Stomach (tissue), 9 donors: ENCODE data around the gene FANCC. TPM values are rescaled to one million over a fixed set of nuclear protein-coding genes. Genes with fewer than 3 reads are reported as not detected.
A peak's percentile ranks its signal among the peaks of the same experiment; 100 is the strongest.

ENCODE experiments used
- DNase-seq, 2 donors: peaks; one replicate each; pipeline versions ENCODE4 v3.0.0 to v3.0.0-alpha.2; 2013 to 2019
- H3K27ac ChIP-seq, 5 donors: fragments of 200-600 bp in 4 of 5; sonication (generic) in 4 of 5; one replicate each; pipeline ENCODE4 v1.5.1; 2013 to 2019; ENCODE audit warnings: mild to moderate bottlenecking in 1 of 5, moderate library complexity in 1 of 5
- H3K27me3 ChIP-seq, 3 donors: fragments of 200-600 bp; sonication (generic); one replicate each; pipeline ENCODE4 v1.5.1; 2017 to 2019; ENCODE audit warnings: mixed run types in 1 of 3
- H3K36me3 ChIP-seq, 4 donors: fragments of 200-600 bp; sonication (generic); 1 replicate in 3 of 4; 2 replicates in 1 of 4; pipeline ENCODE4 v1.5.1; 2016 to 2019
- H3K4me1 ChIP-seq, 4 donors: fragments of 200-600 bp; sonication (generic); one replicate each; pipeline ENCODE4 v1.5.1; 2016 to 2019
- H3K4me3 ChIP-seq, 4 donors: fragments of 200-600 bp; sonication (generic) in 3 of 4; one replicate each; pipeline ENCODE4 v1.5.1; 2016 to 2019; ENCODE audit warnings: mild to moderate bottlenecking in 1 of 4
- H3K9me3 ChIP-seq, 4 donors: fragments of 200-600 bp; sonication (generic); one replicate each; pipeline ENCODE4 v1.5.1; 2016 to 2019
- EP300 ChIP-seq: sonication (generic); formaldehyde crosslinking; IDR thresholded peaks from one replicate; pipeline ENCODE4 v1.6.1; 2017; ENCODE audit warnings: antibody characterized with exemption
- POLR2A ChIP-seq, 4 donors: fragments of 450-650 bp; IDR thresholded peaks; one replicate each; pipeline ENCODE4 v1.6.1; 2016; ENCODE audit warnings: antibody characterized with exemption in 4 of 4, control low read depth in 2 of 4, mild to moderate bottlenecking in 1 of 4, moderate library complexity in 1 of 4
- POLR2AphosphoS5 ChIP-seq, 3 donors: sonication (generic); formaldehyde crosslinking; IDR thresholded peaks; one replicate each; pipeline ENCODE4 v1.6.1; 2016; ENCODE audit warnings: antibody characterized with exemption in 3 of 3
- WGBS, 5 donors: extraction: QIAGEN DNeasy Blood & Tissue Kit in 3 of 5; methylation state at CpG; one replicate each; pipeline versions ENCODE4 v1.1.5 to v1.1.7; 2013 to 2018; 5-methylcytosine and 5-hydroxymethylcytosine counted together
- intact Hi-C: fragments of 100-400 bp; cut with DNase I; formaldehyde crosslinking; loops from one replicate; pipeline ENCODE4 v1.15.1; 2023; ENCODE audit warnings: low total_unique reads
- polyA plus RNA-seq, 3 donors: library from polyadenylated mRNA; stranded (reverse); fragments of 200-250 nt; gene quantifications; one replicate each; pipeline ENCODE4 v1.2.3, GENCODE V29; 2013
- total RNA-seq, 5 donors: library from RNA; depleted of rRNA; stranded (reverse); fragments of >200 nt; gene quantifications; one replicate each; pipeline versions ENCODE4 v1.1.0 to v1.2.3, GENCODE V29; 2014 to 2016
- TF ChIP-seq, protein P1 (sequence below), 7 experiments: fragments of 450-650 bp in 4 of 7; fragments of 200-600 bp in 3 of 7; sonication (generic) in 3 of 7; IDR thresholded peaks; one replicate each; pipeline ENCODE4 v1.5.1; 2016 to 2019; ENCODE audit warnings: antibody characterized with exemption in 7 of 7, control low read depth in 2 of 7, mild to moderate bottlenecking in 1 of 7
- donor health status: healthy with polysubstance abuse.
- donor health status: Bipolar disorder and iron deficiency.
- donor health status: healthy.

FANCC gene
- total and polyA plus RNA-seq, 8 donors: 3.1 to 24.5 (median 7.1) TPM

DNA sequence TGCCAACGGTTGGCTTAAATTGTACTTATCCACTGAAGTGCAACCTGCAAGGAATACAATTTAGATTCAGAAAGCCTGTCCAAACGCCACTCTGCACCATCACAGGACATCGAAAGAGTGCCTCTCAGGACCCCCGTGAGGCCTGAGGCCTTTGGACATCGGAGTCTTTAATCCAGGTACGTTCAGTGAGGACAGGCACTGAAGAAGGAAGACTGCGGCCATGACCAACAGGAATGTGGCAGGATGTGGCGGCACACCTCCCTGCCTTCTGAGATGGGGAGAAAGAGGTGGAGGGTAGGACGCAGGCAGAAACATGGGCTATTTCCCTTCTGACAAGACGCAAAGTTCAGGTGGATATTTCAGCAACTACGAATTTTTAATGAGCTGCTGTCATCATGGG is 205.8 kb downstream of the FANCC start:
- intact Hi-C loops: no loop called here

DNA sequence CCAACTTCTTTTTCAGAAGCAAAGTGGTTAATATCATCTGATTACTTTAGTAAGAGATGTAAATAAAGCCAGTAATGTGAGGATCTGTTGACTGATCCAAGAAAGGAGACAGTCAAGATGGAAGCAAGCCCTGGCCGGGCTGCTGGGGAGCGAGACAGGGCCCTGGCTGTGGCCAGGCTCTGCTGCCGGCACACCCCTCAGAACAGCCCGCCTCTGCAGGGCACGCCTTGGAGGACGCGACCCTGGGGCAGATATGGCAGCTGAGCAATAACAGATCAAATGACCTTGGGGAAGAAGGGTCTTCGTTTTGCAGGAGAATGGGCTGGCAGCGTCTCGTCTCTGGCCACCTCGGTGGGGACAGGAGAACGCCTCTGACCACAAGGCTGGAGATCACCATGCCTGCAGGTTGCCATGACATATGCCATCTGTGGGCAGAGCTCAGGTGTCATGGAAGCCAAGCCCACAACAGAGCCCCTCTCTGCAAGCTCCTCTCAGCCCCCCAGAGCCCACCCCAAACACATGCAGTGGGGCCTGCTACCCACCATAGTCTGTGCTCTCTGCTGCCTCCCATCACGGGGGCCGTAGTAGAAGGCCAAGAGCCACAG is 206.5 kb downstream of the FANCC start:
- peaks cover 25 to 66% (median 59%) of the 10 kb centered on the region in 4 donors for H3K36me3 ChIP-seq
- no peaks in the 10 kb centered on the region for H3K9me3 ChIP-seq
- intact Hi-C loops: no loop called here
- H3K27me3 ChIP-seq: no peaks in the 10 kb centered on the region
- TF ChIP-seq EP300: no peak
- no peak for TF ChIP-seq POLR2AphosphoS5 (IDR thresholded peaks at IDR 0.05)
- no peak for TF ChIP-seq POLR2A (IDR thresholded peaks at IDR 0.05)
- TF ChIP-seq, protein P1, sequence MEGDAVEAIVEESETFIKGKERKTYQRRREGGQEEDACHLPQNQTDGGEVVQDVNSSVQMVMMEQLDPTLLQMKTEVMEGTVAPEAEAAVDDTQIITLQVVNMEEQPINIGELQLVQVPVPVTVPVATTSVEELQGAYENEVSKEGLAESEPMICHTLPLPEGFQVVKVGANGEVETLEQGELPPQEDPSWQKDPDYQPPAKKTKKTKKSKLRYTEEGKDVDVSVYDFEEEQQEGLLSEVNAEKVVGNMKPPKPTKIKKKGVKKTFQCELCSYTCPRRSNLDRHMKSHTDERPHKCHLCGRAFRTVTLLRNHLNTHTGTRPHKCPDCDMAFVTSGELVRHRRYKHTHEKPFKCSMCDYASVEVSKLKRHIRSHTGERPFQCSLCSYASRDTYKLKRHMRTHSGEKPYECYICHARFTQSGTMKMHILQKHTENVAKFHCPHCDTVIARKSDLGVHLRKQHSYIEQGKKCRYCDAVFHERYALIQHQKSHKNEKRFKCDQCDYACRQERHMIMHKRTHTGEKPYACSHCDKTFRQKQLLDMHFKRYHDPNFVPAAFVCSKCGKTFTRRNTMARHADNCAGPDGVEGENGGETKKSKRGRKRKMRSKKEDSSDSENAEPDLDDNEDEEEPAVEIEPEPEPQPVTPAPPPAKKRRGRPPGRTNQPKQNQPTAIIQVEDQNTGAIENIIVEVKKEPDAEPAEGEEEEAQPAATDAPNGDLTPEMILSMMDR (IDR thresholded peaks at IDR 0.05): no peak
- no peak for DNase-seq
- WGBS, 5 donors: 75 to 86% (median 78%) methylated on average over 9 to 14 of the region's 14 CpGs
- peak overlapping the region in 1 of 5 donors; percentile 10 for H3K27ac ChIP-seq
- no peak overlapping the region for H3K4me3 ChIP-seq
- peaks cover 0 to 30% (median 16%) of the 10 kb centered on the region in 4 donors for H3K4me1 ChIP-seq

More for the DNA sequence above, 205.8 kb downstream of the FANCC start:
- H3K4me1 ChIP-seq: peaks cover 7 to 32% (median 22%) of the 10 kb centered on the region in 4 donors
- peaks cover 25 to 62% (median 54%) of the 10 kb centered on the region in 4 donors for H3K36me3 ChIP-seq
- H3K27me3 ChIP-seq: no peaks in the 10 kb centered on the region
- no peak overlapping the region for H3K4me3 ChIP-seq
- 92 to 98% (median 94%) methylated on average over 11 of the region's 11 CpGs for WGBS, 5 donors
- no peak overlapping the region for H3K27ac ChIP-seq
- no peak for DNase-seq
- no peaks in the 10 kb centered on the region for H3K9me3 ChIP-seq
- TF ChIP-seq POLR2A (IDR thresholded peaks at IDR 0.05) (no peak), POLR2AphosphoS5 (IDR thresholded peaks at IDR 0.05) (no peak), EP300 (no peak)
- TF ChIP-seq, protein P1 (IDR thresholded peaks at IDR 0.05): no peak

DNA sequence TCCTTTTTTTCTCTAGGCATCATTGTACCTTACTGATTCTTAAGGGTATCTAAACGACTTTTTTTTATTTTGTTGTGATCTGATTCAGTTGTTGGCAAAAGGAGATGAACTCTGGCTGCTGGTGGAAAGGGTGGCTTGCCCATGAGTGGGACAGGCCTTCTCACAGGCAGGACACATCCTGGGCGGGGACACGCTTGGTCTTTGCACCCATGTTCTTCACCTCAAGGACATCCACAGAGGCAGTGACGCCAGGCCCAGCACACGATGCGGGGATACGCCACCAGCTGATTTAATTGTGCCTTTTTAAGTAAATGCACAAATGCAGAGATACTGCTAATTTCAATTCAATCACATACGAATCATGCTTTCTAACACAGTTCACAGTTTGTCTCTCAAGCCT is 208.1 kb downstream of the FANCC start:
- 86 to 92% (median 89%) methylated on average over 8 of the region's 8 CpGs for WGBS, 5 donors
- intact Hi-C loops: no loop called here
- no peak overlapping the region for H3K27ac ChIP-seq
- no peaks in the 10 kb centered on the region for H3K9me3 ChIP-seq
- no peaks in the 10 kb centered on the region for H3K27me3 ChIP-seq
- H3K4me3 ChIP-seq: no peak overlapping the region
- no peak for DNase-seq
- TF ChIP-seq EP300 (no peak), POLR2A (IDR thresholded peaks at IDR 0.05) (no peak), POLR2AphosphoS5 (IDR thresholded peaks at IDR 0.05) (no peak)
- TF ChIP-seq, protein P1 (IDR thresholded peaks at IDR 0.05): no peak
- H3K4me1 ChIP-seq: peaks cover 0 to 34% (median 15%) of the 10 kb centered on the region in 4 donors
- peaks cover 25 to 67% (median 60%) of the 10 kb centered on the region in 4 donors for H3K36me3 ChIP-seq

DNA sequence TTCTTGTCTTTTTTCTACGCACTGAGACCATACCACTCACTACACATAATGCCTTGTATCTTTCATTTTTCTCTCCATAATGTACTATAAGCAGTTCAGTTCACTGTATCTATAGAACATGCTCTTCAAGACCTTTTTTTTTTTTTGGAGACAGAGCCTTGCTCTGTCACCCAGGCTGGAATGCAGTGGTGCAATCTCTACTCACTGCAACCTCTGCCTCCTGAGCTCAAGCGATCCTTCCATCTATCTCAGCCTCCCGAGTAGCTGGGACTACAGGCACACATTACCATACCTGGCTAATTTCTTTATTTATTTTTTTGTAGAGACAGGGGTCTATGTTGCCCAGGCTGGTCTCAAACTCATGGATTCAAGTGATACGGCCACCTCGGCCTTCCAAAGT is 208.7 kb downstream of the FANCC start:
- Histone ChIP-seq H3K4me1 (peaks cover 1 to 40% (median 20%) of the 10 kb centered on the region in 4 donors), H3K27ac (no peak overlapping the region), H3K9me3 (no peaks in the 10 kb centered on the region), H3K27me3 (no peaks in the 10 kb centered on the region), H3K4me3 (no peak overlapping the region), H3K36me3 (peaks cover 25 to 65% (median 58%) of the 10 kb centered on the region in 4 donors)
- DNase-seq: no peak
- WGBS, 5 donors: 89 to 97% (median 93%) methylated on average over 5 of the region's 5 CpGs
- intact Hi-C loops: no loop called here
- no peak for TF ChIP-seq POLR2A (IDR thresholded peaks at IDR 0.05)
- TF ChIP-seq, protein P1 (IDR thresholded peaks at IDR 0.05): no peak
- no peak for TF ChIP-seq POLR2AphosphoS5 (IDR thresholded peaks at IDR 0.05)
- TF ChIP-seq EP300: no peak
